Small intestine (tissue), 7 donors: ENCODE data around the gene MED12L. TPM values are rescaled to one million over a fixed set of nuclear protein-coding genes. Genes with fewer than 3 reads are reported as not detected.

ENCODE experiments used
- DNase-seq, 2 donors: peaks; one replicate each; pipeline versions ENCODE4 v3.0.0 to v3.0.0-alpha.2; 2013
- FAIRE-seq: peaks from 2 replicates; lab custom pipeline; 2012; peaks lifted over from hg19 to GRCh38; lab: Jason Lieb, UNC
- H3K27ac ChIP-seq, 3 donors: one replicate each; pipeline ENCODE4 v1.5.1; 2013; ENCODE audit warnings: low read length in 2 of 3, mild to moderate bottlenecking in 2 of 3, control low read depth in 1 of 3, inconsistent platforms in 1 of 3, low read depth in 1 of 3, moderate library complexity in 1 of 3
- H3K27me3 ChIP-seq, 3 donors: one replicate each; pipeline ENCODE4 v1.6.1; 2013; ENCODE audit warnings: low read length in 3 of 3, inconsistent platforms in 1 of 3; ENCODE audit not compliant: control insufficient read depth in 3 of 3, insufficient read depth in 3 of 3
- H3K36me3 ChIP-seq, 3 donors: one replicate each; pipeline ENCODE4 v1.6.1; 2013; ENCODE audit warnings: low read length in 3 of 3, inconsistent platforms in 1 of 3, low read depth in 1 of 3, mild to moderate bottlenecking in 1 of 3, moderate library complexity in 1 of 3; ENCODE audit not compliant: control insufficient read depth in 3 of 3, insufficient read depth in 2 of 3
- H3K4me1 ChIP-seq, 3 donors: one replicate each; pipeline ENCODE4 v1.6.1; 2013; ENCODE audit warnings: low read length in 2 of 3, inconsistent platforms in 1 of 3, low read depth in 1 of 3, mild to moderate bottlenecking in 1 of 3, moderate library complexity in 1 of 3; ENCODE audit not compliant: control insufficient read depth in 3 of 3, insufficient read depth in 2 of 3
- H3K4me3 ChIP-seq, 3 donors: one replicate each; pipeline ENCODE4 v1.5.1; 2013; ENCODE audit warnings: low read length in 3 of 3, control low read depth in 1 of 3, inconsistent platforms in 1 of 3, low read depth in 1 of 3, mild to moderate bottlenecking in 1 of 3, moderate library complexity in 1 of 3
- H3K9me3 ChIP-seq, 2 donors: one replicate each; pipeline ENCODE4 v1.6.1; 2013; ENCODE audit warnings: low read depth in 1 of 2, low read length in 1 of 2; ENCODE audit not compliant: control insufficient read depth in 2 of 2, insufficient read depth in 1 of 2
- WGBS, 3 donors: extraction: QIAGEN DNeasy Blood & Tissue Kit; methylation state at CpG; one replicate each; pipeline ENCODE4 v1.1.7; 2013; 5-methylcytosine and 5-hydroxymethylcytosine counted together
- polyA plus RNA-seq, 4 donors: library from polyadenylated mRNA; stranded (reverse) in 3 of 4; unstranded in 1 of 4; fragments of 200-250 nt in 3 of 4; fragments of 120-200 nt in 1 of 4; gene quantifications; one replicate each; pipeline versions ENCODE4 v1.2.1 to v1.2.3, GENCODE V29; 2013
- donor health status: healthy with polysubstance abuse.
- donor health status: control.
- donor health status: control.
- donor health status: Bipolar disorder and iron deficiency.
- donor health status: healthy.

Gene MED12L
- polyA plus RNA-seq, 4 donors = 0.16 to 2.4 (median 0.36) TPM

DNA sequence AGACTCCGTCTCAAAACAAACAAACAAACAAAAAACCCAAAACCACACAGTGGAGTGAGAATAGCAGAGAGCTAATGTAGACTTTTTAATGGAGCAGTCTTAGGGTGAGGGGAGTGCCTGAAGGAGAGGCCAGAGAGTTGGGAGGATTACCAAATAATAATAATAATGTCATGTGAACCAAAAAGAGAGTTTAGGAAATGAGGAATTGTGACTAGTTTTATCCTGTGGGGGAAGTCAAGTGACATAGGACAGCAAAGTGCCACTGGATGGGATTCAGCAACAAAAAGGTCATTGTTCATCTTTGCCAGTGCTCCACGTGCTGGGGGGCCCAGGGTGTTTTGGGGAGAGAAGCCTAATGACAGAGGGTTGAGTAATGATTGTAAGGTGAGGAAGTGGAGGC is 218.3 kb downstream of the MED12L start:
- Histone ChIP-seq H3K36me3 (no peaks in the 10 kb centered on the region), H3K4me1 (no peaks in the 10 kb centered on the region), H3K4me3 (no peak overlapping the region), H3K27ac (no peak overlapping the region), H3K9me3 (no peaks in the 10 kb centered on the region), H3K27me3 (no peaks in the 10 kb centered on the region)
- WGBS, 3 donors = 56 to 67% (median 62%) methylated on average over 2 of the region's 2 CpGs
- DNase-seq (no peak), FAIRE-seq (no peak)

DNA sequence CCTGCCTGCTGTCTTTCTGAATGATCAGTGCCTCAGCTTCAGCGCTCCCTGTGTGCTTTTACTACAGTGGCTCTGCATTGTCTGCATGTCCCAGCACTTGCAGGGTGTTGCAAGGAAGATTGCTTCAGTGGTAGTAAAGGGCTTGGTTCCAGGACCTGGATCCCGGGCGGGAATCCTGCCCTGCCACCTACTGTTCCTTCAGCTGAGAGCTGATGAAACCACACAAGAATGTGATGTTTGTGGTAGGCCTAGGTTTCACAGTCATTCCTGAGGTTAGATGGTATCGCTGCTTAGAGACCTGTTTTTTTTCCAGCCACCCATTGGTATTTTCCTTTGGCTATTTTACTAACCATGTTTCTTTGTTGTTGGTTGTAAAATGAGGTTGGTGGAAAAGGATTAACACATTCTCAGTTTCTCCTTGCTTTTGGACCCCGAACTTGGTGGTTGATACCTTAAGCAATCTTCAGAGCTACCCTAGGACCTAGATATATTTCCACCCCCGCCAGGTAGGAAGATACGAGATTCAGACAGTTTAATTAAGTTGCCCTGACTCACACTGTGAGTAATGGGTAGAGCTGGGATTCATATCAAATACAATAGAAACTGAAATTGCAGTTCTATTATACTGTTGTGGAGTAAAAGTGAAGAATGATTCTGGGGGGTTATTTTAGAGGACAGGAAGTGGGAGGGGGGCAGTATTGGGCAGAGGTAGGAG is 219.8 kb downstream of the MED12L start:
- Histone ChIP-seq H3K27me3 (no peaks in the 10 kb centered on the region), H3K4me3 (no peak overlapping the region), H3K27ac (no peak overlapping the region), H3K4me1 (no peaks in the 10 kb centered on the region), H3K9me3 (no peaks in the 10 kb centered on the region), H3K36me3 (no peaks in the 10 kb centered on the region)
- WGBS, 3 donors = 68 to 74% (median 70%) methylated on average over 7 of the region's 7 CpGs
- DNase-seq (peak in 1 of 2 donors; percentile 69), FAIRE-seq (no peak)

DNA sequence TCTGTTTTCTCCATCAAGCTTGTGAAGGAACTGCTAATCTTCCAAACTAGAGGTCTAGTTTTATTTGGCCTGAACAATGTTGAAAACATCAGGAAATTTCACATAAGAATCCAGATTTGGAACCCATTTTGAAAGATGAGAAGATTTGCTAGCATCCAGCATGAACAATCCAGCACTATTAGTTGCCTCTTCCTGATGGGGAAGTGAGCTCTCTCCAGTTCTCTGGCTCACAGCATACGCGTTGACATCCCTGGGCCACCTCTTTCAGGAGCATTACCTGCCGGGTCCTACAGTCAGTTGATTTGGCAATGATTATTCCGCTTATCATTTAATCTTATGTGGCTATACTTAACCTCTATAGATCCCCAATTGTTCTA is 220.3 kb downstream of the MED12L start:
- H3K9me3 ChIP-seq = no peaks in the 10 kb centered on the region
- H3K27ac ChIP-seq = no peak overlapping the region
- DNase-seq = no peak
- no peak for FAIRE-seq
- H3K36me3 ChIP-seq = no peaks in the 10 kb centered on the region
- no peaks in the 10 kb centered on the region for H3K4me1 ChIP-seq
- H3K4me3 ChIP-seq = no peak overlapping the region
- no peaks in the 10 kb centered on the region for H3K27me3 ChIP-seq
- WGBS, 3 donors = 88 to 95% (median 92%) methylated on average over 4 of the region's 4 CpGs

DNA sequence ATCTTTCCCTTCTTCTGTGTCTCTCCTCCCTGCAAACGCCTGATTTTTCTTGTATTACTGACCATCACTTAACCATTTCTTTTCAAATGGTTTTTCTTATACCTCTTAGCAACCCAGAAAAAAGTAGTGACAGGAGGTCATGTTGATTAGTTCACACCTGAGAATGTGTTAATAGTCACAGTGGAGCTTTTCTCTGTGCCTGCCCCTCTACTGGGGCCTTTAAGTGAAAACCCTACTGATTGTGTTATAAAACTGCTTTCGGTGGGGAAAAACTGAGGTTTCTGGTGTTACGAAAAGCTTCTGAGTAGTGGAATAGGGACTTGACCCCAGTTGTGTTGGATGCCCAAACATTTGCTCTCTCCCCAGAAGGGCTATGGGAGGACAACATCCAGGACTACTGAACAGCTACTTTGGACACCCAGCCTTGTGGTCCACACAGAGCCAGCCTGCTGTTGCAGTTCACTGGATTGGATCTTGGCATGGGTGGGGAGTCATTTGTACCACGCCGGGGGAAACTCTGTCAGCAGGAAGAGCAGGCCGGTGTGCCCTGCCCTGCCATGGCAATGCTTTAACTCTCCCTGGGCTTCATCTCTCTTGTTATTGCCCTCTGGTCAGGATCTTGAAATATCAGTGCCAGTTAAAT is 220.8 kb downstream of the MED12L start:
- Histone ChIP-seq H3K27me3 (no peaks in the 10 kb centered on the region), H3K4me1 (no peaks in the 10 kb centered on the region), H3K9me3 (no peaks in the 10 kb centered on the region), H3K36me3 (no peaks in the 10 kb centered on the region), H3K4me3 (no peak overlapping the region), H3K27ac (no peak overlapping the region)
- DNase-seq = no peak
- FAIRE-seq = no peak
- WGBS, 3 donors = 86 to 92% (median 89%) methylated on average over 6 of the region's 6 CpGs

DNA sequence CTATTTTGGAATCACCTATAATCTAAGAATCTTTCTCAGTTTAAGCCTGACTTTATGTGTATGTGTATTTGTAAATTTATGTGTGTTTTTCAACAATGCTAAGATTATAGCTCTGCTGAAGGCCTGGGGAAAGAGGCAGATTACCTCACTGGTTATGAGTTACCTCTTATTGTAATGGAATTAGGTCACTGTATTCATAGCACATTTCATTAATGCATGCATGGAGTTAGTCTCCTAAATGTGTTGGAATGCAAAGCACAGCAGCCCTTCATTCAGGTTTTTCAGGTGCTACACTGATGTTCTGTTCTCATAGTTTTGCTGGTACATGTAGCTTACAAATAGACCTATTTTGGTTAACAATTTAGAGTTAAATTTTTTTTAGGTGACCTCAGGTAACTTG is 221.7 kb downstream of the MED12L start:
- H3K4me3 ChIP-seq = no peak overlapping the region
- no peaks in the 10 kb centered on the region for H3K36me3 ChIP-seq
- FAIRE-seq (no peak), DNase-seq (no peak)
- H3K4me1 ChIP-seq = no peaks in the 10 kb centered on the region
- H3K27ac ChIP-seq = no peak overlapping the region
- no peaks in the 10 kb centered on the region for H3K27me3 ChIP-seq
- no peaks in the 10 kb centered on the region for H3K9me3 ChIP-seq

DNA sequence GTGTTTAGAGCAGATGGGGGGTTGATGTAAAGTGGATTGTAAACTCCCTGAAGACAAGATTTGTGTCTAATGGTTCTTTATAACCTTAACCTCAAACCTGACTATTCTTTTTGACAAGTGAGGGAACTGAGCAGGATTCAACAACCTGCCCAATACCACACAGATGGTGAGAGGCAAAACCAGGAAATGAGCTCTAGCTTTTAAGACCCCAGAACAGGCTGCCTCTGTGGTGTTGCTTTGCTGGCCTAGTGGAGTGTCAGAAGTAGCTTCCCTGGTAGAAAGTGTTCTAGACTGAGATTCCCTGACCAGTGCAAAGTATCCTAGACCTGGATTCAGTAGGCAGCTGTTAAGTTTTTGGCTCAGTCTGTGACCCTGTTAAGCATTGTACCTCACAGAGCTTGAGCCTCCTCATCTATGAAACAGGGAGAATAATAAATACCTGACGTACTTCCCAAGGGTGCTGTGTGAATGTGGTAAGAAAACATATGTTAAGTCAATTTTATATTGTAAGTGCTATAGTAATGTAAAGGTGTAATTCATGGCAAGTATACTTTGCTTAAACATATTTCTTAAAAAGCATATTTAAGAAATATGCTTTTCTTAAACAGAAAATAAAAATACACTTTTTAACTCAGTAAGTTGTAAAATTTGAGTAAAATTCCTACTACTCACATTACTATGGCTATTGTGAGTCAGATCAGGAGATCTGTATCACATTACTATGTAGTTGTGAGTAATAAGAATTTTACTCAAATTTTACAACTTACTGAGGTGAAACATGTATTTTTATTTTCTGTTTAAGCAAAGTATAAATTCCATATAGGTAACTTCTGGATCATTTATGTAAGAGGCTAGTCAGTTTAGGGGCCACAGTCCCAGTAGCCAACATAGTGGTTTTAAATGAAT is 222.4 kb downstream of the MED12L start:
- Histone ChIP-seq H3K9me3 (no peaks in the 10 kb centered on the region), H3K27ac (no peak overlapping the region), H3K27me3 (no peaks in the 10 kb centered on the region), H3K4me3 (no peak overlapping the region), H3K4me1 (no peaks in the 10 kb centered on the region), H3K36me3 (no peaks in the 10 kb centered on the region)
- WGBS, 3 donors = 82 to 95% (median 89%) methylated on average over 1 of the region's 1 CpG
- DNase-seq (no peak), FAIRE-seq (no peak)

DNA sequence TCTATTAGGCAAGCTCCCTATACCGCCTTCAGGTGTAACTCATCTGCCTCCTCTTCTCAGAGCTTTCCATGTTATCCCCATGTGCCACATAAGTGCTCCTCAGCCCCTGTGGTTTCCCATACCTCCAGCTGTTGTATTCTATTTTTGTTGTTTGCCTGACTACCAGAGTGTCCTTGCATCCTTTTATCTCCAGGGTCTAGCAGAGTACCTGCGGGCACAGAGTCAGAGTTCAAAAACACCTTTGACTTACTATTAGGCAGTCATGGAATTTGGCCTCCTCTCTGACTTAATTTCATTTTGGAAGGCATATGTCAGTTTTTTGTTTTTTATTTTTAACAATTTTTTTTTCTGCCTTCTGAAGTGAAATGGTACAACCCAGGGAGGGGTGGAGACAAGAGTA is 224.1 kb downstream of the MED12L start:
- H3K27me3 ChIP-seq = no peaks in the 10 kb centered on the region
- 90 to 100% (median 99%) methylated on average over 2 of the region's 2 CpGs for WGBS, 3 donors
- no peaks in the 10 kb centered on the region for H3K9me3 ChIP-seq
- H3K36me3 ChIP-seq = no peaks in the 10 kb centered on the region
- DNase-seq (no peak), FAIRE-seq (no peak)
- no peak overlapping the region for H3K27ac ChIP-seq
- H3K4me1 ChIP-seq = no peaks in the 10 kb centered on the region
- no peak overlapping the region for H3K4me3 ChIP-seq

DNA sequence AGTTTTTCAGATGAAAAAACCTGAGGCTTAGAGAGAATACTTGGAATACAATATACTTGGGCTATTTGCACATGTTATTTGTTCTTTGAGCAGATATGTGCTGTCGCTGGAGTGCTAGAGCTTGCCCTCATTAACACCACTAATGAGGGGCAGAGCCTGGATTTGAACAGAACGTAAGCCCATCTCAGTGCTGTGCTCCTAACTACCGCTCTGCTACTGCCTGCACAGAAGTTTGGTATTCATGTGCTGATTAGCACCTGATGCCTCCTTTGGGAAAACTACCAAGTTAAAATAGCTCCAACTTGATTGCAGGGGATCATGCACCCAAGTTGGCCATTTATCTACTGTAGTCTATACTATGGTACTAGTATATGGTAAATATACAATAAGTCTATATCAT is 227.5 kb downstream of the MED12L start:
- WGBS, 3 donors = 79 to 94% (median 91%) methylated on average over 3 of the region's 3 CpGs
- Histone ChIP-seq H3K36me3 (no peaks in the 10 kb centered on the region), H3K27me3 (no peaks in the 10 kb centered on the region), H3K4me1 (no peaks in the 10 kb centered on the region), H3K27ac (no peak overlapping the region), H3K9me3 (no peaks in the 10 kb centered on the region), H3K4me3 (no peak overlapping the region)
- FAIRE-seq (no peak), DNase-seq (no peak)
